ENCODE measurements around the gene TAS2R42.
A peak's percentile ranks its signal among the peaks of the same experiment; 100 is the strongest.

Gene TAS2R42

GRCh38 chr12:11164384-11164783 is 22.4 kb downstream of the TAS2R42 start:
- Histone ChIP-seq H3K9ac (ENCODE audit: low read depth, low read length, poor library complexity, severe bottlenecking) (no peak overlapping the region), H3K4me3 (ENCODE audit: low read length, poor library complexity, severe bottlenecking) (no peak overlapping the region), H3K4me1 (ENCODE audit: insufficient read depth, low read length, poor library complexity, severe bottlenecking) (peaks cover 17% of the 10 kb centered on the region), H3K27me3 (ENCODE audit: insufficient read depth, low read length, poor library complexity, severe bottlenecking) (no peaks in the 10 kb centered on the region), H3K36me3 (ENCODE audit: insufficient read depth, low read length) (no peaks in the 10 kb centered on the region), H3K9me2 (replicated peaks; ENCODE audit: low read depth, low read length) (no peaks in the 10 kb centered on the region), H2AFZ (ENCODE audit: low read length) (no peak overlapping the region), H3F3A (ENCODE audit: low read depth) (no peaks in the 10 kb centered on the region), H3K79me2 (ENCODE audit: insufficient read depth, low read length) (peaks cover 80% of the 10 kb centered on the region), H4K20me1 (ENCODE audit: insufficient read depth, low read length, poor library complexity, severe bottlenecking) (peaks cover 26% of the 10 kb centered on the region), H3K9me3 (ENCODE audit: insufficient read depth, low read depth, low read length) (no peaks in the 10 kb centered on the region), H3K4me2 (ENCODE audit: low read depth, low read length, poor library complexity, severe bottlenecking) (peak overlapping the region; percentile 40)
- TF ChIP-seq CTCF (conservative IDR thresholded peaks at IDR 0.05; ENCODE audit: low read length), result no peak
- TF ChIP-seq EZH2phosphoT487 (IDR thresholded peaks at IDR 0.05; ENCODE audit: borderline replicate concordance), result no peak

GRCh38 chr12:11162502-11162901 is 24.2 kb downstream of the TAS2R42 start:
- H3K9me3 ChIP-seq (ENCODE audit: insufficient read depth, low read depth, low read length), result no peaks in the 10 kb centered on the region
- no peaks in the 10 kb centered on the region for H3K27me3 ChIP-seq (ENCODE audit: insufficient read depth, low read length, poor library complexity, severe bottlenecking)
- H2AFZ ChIP-seq (ENCODE audit: low read length), result no peak overlapping the region
- peak overlapping the region; percentile 12 for H3K4me2 ChIP-seq (ENCODE audit: low read depth, low read length, poor library complexity, severe bottlenecking)
- no peaks in the 10 kb centered on the region for H3K9me2 ChIP-seq (replicated peaks; ENCODE audit: low read depth, low read length)
- H3K4me3 ChIP-seq (ENCODE audit: low read length, poor library complexity, severe bottlenecking), result no peak overlapping the region
- no peaks in the 10 kb centered on the region for H3F3A ChIP-seq (ENCODE audit: low read depth)
- peaks cover 10% of the 10 kb centered on the region for H3K4me1 ChIP-seq (ENCODE audit: insufficient read depth, low read length, poor library complexity, severe bottlenecking)
- peaks cover 21% of the 10 kb centered on the region for H4K20me1 ChIP-seq (ENCODE audit: insufficient read depth, low read length, poor library complexity, severe bottlenecking)
- peaks cover 74% of the 10 kb centered on the region for H3K79me2 ChIP-seq (ENCODE audit: insufficient read depth, low read length)
- no peak overlapping the region for H3K9ac ChIP-seq (ENCODE audit: low read depth, low read length, poor library complexity, severe bottlenecking)
- TF ChIP-seq EZH2phosphoT487 (IDR thresholded peaks at IDR 0.05; ENCODE audit: borderline replicate concordance), result no peak
- no peak for TF ChIP-seq CTCF (conservative IDR thresholded peaks at IDR 0.05; ENCODE audit: low read length)
- H3K36me3 ChIP-seq (ENCODE audit: insufficient read depth, low read length), result no peaks in the 10 kb centered on the region

GRCh38 chr12:11158885-11159444 is 27.8 kb downstream of the TAS2R42 start:
- Histone ChIP-seq H3K36me3 (ENCODE audit: insufficient read depth, low read length) (no peaks in the 10 kb centered on the region), H3K27me3 (ENCODE audit: insufficient read depth, low read length, poor library complexity, severe bottlenecking) (no peaks in the 10 kb centered on the region), H3K9me3 (ENCODE audit: insufficient read depth, low read depth, low read length) (no peaks in the 10 kb centered on the region), H4K20me1 (ENCODE audit: insufficient read depth, low read length, poor library complexity, severe bottlenecking) (peaks cover 5% of the 10 kb centered on the region), H3F3A (ENCODE audit: low read depth) (no peaks in the 10 kb centered on the region), H3K4me1 (ENCODE audit: insufficient read depth, low read length, poor library complexity, severe bottlenecking) (peaks cover 4% of the 10 kb centered on the region), H3K79me2 (ENCODE audit: insufficient read depth, low read length) (peaks cover 55% of the 10 kb centered on the region), H3K4me2 (ENCODE audit: low read depth, low read length, poor library complexity, severe bottlenecking) (no peak overlapping the region), H3K9ac (ENCODE audit: low read depth, low read length, poor library complexity, severe bottlenecking) (no peak overlapping the region), H3K9me2 (replicated peaks; ENCODE audit: low read depth, low read length) (no peaks in the 10 kb centered on the region), H2AFZ (ENCODE audit: low read length) (no peak overlapping the region), H3K4me3 (ENCODE audit: low read length, poor library complexity, severe bottlenecking) (no peak overlapping the region)
- TF ChIP-seq CTCF (conservative IDR thresholded peaks at IDR 0.05; ENCODE audit: low read length), result no peak
- TF ChIP-seq EZH2phosphoT487 (IDR thresholded peaks at IDR 0.05; ENCODE audit: borderline replicate concordance), result no peak

All from Loucy (cell line).